Stimulated activated CD4-positive, alpha-beta T cell treated with anti-CD3 and anti-CD28 coated beads, TNF-alpha, amount 100 ng/mL, for 24 hours (primary cell): ENCODE measurements around the gene GABRG3.
"Not testable (repeated sequence)": the region's sequence is repeated elsewhere in the genome, so short reads cannot be mapped to it uniquely, and the experiment has no call there.

ENCODE experiments used
- DNase-seq, 3 experiments: peaks; one replicate each; pipeline ENCODE4 v3.0.0-alpha.2; 2020; ENCODE audit warnings: low read depth in 3 of 3

Gene GABRG3

GRCh38 chr15:26996250-26996649 is 25.3 kb downstream of the GABRG3 start:
- DNase-seq, result no peak

GRCh38 chr15:27003003-27003402 is 32.0 kb downstream of the GABRG3 start:
- not testable (repeated sequence) for DNase-seq

- DNase-seq, result not testable (repeated sequence)
Measured at GRCh38 chr15:27004226-27004625, 33.2 kb downstream of the GABRG3 start.

GRCh38 chr15:27017168-27017809 is 46.3 kb downstream of the GABRG3 start:
- peak in 1 of 3 experiments; percentile 28 for DNase-seq

- no peak for DNase-seq
Measured at GRCh38 chr15:27019687-27020086, 48.7 kb downstream of the GABRG3 start.

- no peak for DNase-seq
Measured at GRCh38 chr15:27025481-27025966, 54.5 kb downstream of the GABRG3 start.

GRCh38 chr15:27027229-27027628 is 56.2 kb downstream of the GABRG3 start:
- no peak for DNase-seq

- DNase-seq, result no peak
Measured at GRCh38 chr15:27028858-27029477, 58.0 kb downstream of the GABRG3 start.

- DNase-seq, result no peak
Measured at GRCh38 chr15:27036210-27036609, 65.2 kb downstream of the GABRG3 start.

- no peak for DNase-seq
Measured at GRCh38 chr15:27037501-27037900, 66.5 kb downstream of the GABRG3 start.

- no peak for DNase-seq
Measured at GRCh38 chr15:27039152-27039551, 68.2 kb downstream of the GABRG3 start.

GRCh38 chr15:27042230-27042629 is 71.2 kb downstream of the GABRG3 start:
- DNase-seq, result no peak

GRCh38 chr15:27042646-27043045 is 71.7 kb downstream of the GABRG3 start:
- DNase-seq, result no peak

GRCh38 chr15:27043770-27044169 is 72.8 kb downstream of the GABRG3 start:
- no peak for DNase-seq

- DNase-seq, result no peak
Measured at GRCh38 chr15:27045796-27046195, 74.8 kb downstream of the GABRG3 start.

GRCh38 chr15:27046880-27047279 is 75.9 kb downstream of the GABRG3 start:
- DNase-seq, result no peak

GRCh38 chr15:27050163-27050562 is 79.2 kb downstream of the GABRG3 start:
- no peak for DNase-seq

GRCh38 chr15:27054426-27054825 is 83.4 kb downstream of the GABRG3 start:
- no peak for DNase-seq

GRCh38 chr15:27057904-27058645 is 87.1 kb downstream of the GABRG3 start:
- no peak for DNase-seq

- DNase-seq, result no peak
Measured at GRCh38 chr15:27058939-27059338, 88.0 kb downstream of the GABRG3 start.

GRCh38 chr15:27059610-27060202 is 88.7 kb downstream of the GABRG3 start:
- peak in 1 of 3 experiments; percentile 2 for DNase-seq

GRCh38 chr15:27061739-27062138 is 90.8 kb downstream of the GABRG3 start:
- no peak for DNase-seq
